KMS-11 (cell line): Measurements from ENCODE around the gene FAM227A.

ENCODE experiments used
- H2AFZ ChIP-seq: fragments of 200-600 bp; sonication (generic); 2 replicates; pipeline ENCODE4 v1.6.1; 2016; ENCODE audit warnings: antibody characterized with exemption, mixed run types, low read depth
- H3K27ac ChIP-seq: fragments of 200-600 bp; sonication (generic); 2 replicates; pipeline ENCODE4 v1.6.1; 2016; ENCODE audit warnings: mild to moderate bottlenecking, mixed run types
- H3K27me3 ChIP-seq: fragments of 200-600 bp; sonication (generic); 2 replicates; pipeline ENCODE4 v1.6.1; 2017; ENCODE audit warnings: mild to moderate bottlenecking, low read depth, mixed run types, moderate library complexity; ENCODE audit not compliant: insufficient read depth
- H3K36me3 ChIP-seq: fragments of 200-600 bp; sonication (generic); 2 replicates; pipeline ENCODE4 v1.6.1; 2017; ENCODE audit warnings: mild to moderate bottlenecking, mixed run types; ENCODE audit not compliant: insufficient read depth
- H3K4me1 ChIP-seq: fragments of 200-600 bp; sonication (generic); 2 replicates; pipeline ENCODE4 v1.6.1; 2016; ENCODE audit warnings: mild to moderate bottlenecking, low read depth, mixed run types; ENCODE audit not compliant: poor library complexity, severe bottlenecking
- H3K4me2 ChIP-seq: fragments of 200-600 bp; sonication (generic); 2 replicates; pipeline ENCODE4 v1.7.0; 2016; ENCODE audit warnings: mild to moderate bottlenecking, mixed run types
- H3K4me3 ChIP-seq: fragments of 200-600 bp; sonication (generic); IDR thresholded peaks from 2 replicates; pipeline ENCODE4 v1.6.1; 2017; ENCODE audit warnings: low read depth, low read length, mixed read lengths; ENCODE audit not compliant: insufficient read depth
- H3K79me2 ChIP-seq: fragments of 200-600 bp; sonication (generic); 2 replicates; pipeline ENCODE4 v1.6.1; 2016; ENCODE audit warnings: low read depth, mixed run types; ENCODE audit not compliant: insufficient read depth
- H3K9ac ChIP-seq: fragments of 200-600 bp; sonication (generic); 2 replicates; pipeline ENCODE4 v1.6.1; 2016; ENCODE audit warnings: mild to moderate bottlenecking, mixed run types
- H4K20me1 ChIP-seq: fragments of 200-600 bp; sonication (generic); 2 replicates; pipeline ENCODE4 v1.6.1; 2016; ENCODE audit warnings: mild to moderate bottlenecking, mixed run types; ENCODE audit not compliant: insufficient read depth
- CTCF ChIP-seq: fragments of 200-600 bp; sonication (generic); conservative IDR thresholded peaks from 2 replicates; pipeline ENCODE4 v1.6.1; 2017; ENCODE audit warnings: low read depth, mild to moderate bottlenecking, antibody characterized with exemption, low read length, moderate library complexity, mixed read lengths

The FAM227A gene

GRCh38 chr22:38564669-38565068 is 91.5 kb downstream of the FAM227A start:
- no peak overlapping the region for H3K9ac ChIP-seq
- H2AFZ ChIP-seq, result no peak overlapping the region
- no peaks in the 10 kb centered on the region for H3K36me3 ChIP-seq
- no peaks in the 10 kb centered on the region for H4K20me1 ChIP-seq
- TF ChIP-seq CTCF, result no peak
- H3K27me3 ChIP-seq, result no peaks in the 10 kb centered on the region
- H3K4me3 ChIP-seq, result no peak overlapping the region
- H3K27ac ChIP-seq, result no peak overlapping the region
- peaks cover 3% of the 10 kb centered on the region for H3K4me1 ChIP-seq
- H3K79me2 ChIP-seq, result no peaks in the 10 kb centered on the region
- no peak overlapping the region for H3K4me2 ChIP-seq

- Histone ChIP-seq H3K4me3 (no peak overlapping the region), H3K27ac (no peak overlapping the region), H3K36me3 (no peaks in the 10 kb centered on the region), H3K9ac (no peak overlapping the region), H3K27me3 (no peaks in the 10 kb centered on the region), H3K79me2 (no peaks in the 10 kb centered on the region), H3K4me1 (no peaks in the 10 kb centered on the region), H4K20me1 (no peaks in the 10 kb centered on the region), H2AFZ (no peak overlapping the region), H3K4me2 (no peak overlapping the region)
- TF ChIP-seq CTCF, result no peak
These were observed 101.9 kb downstream of the FAM227A start for GRCh38 chr22:38554281-38554680.

- Histone ChIP-seq H3K9ac (no peak overlapping the region), H3K36me3 (no peaks in the 10 kb centered on the region), H3K79me2 (no peaks in the 10 kb centered on the region), H3K4me3 (no peak overlapping the region), H3K4me2 (no peak overlapping the region), H4K20me1 (no peaks in the 10 kb centered on the region), H2AFZ (no peak overlapping the region), H3K27me3 (no peaks in the 10 kb centered on the region), H3K4me1 (no peaks in the 10 kb centered on the region), H3K27ac (no peak overlapping the region)
- TF ChIP-seq CTCF, result no peak
These were observed 106.9 kb downstream of the FAM227A start for GRCh38 chr22:38549101-38549894.

- no peaks in the 10 kb centered on the region for H3K27me3 ChIP-seq
- no peak overlapping the region for H3K9ac ChIP-seq
- no peaks in the 10 kb centered on the region; the same call in 1 of the 2 replicates for H3K36me3 ChIP-seq
- no peak for TF ChIP-seq CTCF
- no peak overlapping the region for H3K27ac ChIP-seq
- no peak overlapping the region for H3K4me2 ChIP-seq
- no peaks in the 10 kb centered on the region for H3K79me2 ChIP-seq
- no peaks in the 10 kb centered on the region for H4K20me1 ChIP-seq
- no peak overlapping the region for H3K4me3 ChIP-seq
- H2AFZ ChIP-seq, result no peak overlapping the region
- no peaks in the 10 kb centered on the region for H3K4me1 ChIP-seq
These were observed 115.5 kb downstream of the FAM227A start for GRCh38 chr22:38540701-38541100.
